EH (cell line): ENCODE results near the gene IRF2BPL.
A peak's percentile ranks its signal among the peaks of the same experiment; 100 is the strongest.

Experiments
- DNase-seq: peaks from one replicate; pipeline ENCODE4 v3.0.0-alpha.2; 2015; ENCODE audit warnings: low read depth

The IRF2BPL gene

DNA sequence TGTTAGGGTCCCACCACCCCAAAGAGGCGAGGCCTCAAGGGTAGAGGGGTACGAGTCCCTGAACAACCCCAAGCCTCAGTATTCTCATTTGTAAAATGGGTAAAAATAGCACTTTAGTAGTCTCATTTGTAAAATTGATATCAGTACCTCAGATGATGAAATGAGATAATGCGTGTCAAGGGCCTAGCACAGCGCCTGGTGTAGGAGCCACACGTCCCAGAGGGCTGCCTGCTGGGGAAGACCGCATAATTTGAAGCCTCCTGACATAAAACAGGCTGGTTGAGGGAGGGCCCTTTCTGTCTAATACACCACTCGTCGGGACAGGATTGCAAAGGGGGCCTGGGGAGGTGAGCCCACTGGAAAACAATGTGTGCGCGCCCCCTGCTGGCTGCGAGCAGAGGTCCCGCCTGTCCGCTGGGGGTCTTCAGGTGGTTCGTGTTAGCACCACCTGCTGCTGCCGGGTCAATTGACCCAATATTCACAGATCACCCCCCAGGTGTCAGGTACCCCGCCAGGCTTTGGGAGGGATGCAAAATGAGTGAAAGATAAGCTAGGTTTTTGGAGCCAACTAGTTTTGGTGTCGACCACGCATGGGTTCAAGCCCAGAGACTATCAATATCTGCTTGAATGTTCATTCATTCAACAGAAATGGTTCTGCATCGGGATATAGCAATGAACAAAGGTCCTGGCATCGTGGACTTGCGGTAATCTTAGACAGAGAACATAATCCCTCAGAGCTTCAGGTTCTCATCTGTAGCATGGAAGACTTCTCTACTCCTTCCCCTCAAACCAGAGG is 24.7 kb upstream of the IRF2BPL start:
- peak; percentile 74 for DNase-seq

- no peak for DNase-seq
These were observed 24.0 kb upstream of the IRF2BPL start for GRCh38 chr14:77052281-77053044.

DNA sequence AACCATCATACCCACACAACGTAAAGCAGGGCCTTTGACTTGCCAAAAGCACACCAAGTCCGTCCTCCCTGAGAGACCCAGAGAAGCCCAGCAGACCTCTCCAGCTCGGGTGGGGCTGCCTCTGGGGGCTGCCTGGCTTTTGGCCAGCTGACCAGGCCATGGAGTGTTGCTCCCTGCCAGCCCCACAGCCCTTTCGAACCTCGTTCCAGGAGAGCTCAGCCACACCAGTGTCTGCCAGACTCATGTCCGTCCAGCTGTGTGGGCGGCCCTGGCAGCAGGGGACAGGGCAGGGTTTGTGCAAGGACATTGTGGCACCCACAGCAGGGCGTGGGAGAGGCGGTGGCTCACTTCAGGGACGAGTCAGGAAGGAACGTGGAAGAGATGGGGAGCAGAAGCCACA is 22.6 kb upstream of the IRF2BPL start:
- DNase-seq = no peak

DNA sequence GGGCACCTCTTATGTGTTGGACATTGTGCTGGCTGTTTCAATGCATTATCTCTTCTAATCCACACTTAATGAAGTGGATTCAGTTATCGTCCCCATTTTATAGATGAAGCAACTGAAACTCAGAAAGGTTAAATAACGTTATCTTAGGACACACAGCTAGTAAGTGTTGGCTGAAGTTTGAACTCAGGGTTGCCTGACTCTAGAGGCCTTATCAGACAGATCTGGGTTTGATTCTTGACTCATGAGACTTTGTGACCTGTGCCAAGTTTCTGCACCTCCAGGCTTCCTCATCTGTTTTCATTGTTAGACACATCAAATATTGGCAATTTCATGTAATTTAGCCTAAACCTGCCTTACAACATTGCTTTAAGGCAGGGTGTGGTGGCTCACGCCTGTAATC is 18.2 kb upstream of the IRF2BPL start:
- peak; percentile 59 for DNase-seq

GRCh38 chr14:77045238-77046162 is 17.0 kb upstream of the IRF2BPL start:
- no peak for DNase-seq

- peak; percentile 64 for DNase-seq
These were observed 16.3 kb upstream of the IRF2BPL start for GRCh38 chr14:77044783-77045237.

- no peak for DNase-seq
These were observed 15.5 kb upstream of the IRF2BPL start for GRCh38 chr14:77043984-77044485.

- DNase-seq = peak; percentile 94
These were observed 14.9 kb upstream of the IRF2BPL start for GRCh38 chr14:77043177-77043983.

DNA sequence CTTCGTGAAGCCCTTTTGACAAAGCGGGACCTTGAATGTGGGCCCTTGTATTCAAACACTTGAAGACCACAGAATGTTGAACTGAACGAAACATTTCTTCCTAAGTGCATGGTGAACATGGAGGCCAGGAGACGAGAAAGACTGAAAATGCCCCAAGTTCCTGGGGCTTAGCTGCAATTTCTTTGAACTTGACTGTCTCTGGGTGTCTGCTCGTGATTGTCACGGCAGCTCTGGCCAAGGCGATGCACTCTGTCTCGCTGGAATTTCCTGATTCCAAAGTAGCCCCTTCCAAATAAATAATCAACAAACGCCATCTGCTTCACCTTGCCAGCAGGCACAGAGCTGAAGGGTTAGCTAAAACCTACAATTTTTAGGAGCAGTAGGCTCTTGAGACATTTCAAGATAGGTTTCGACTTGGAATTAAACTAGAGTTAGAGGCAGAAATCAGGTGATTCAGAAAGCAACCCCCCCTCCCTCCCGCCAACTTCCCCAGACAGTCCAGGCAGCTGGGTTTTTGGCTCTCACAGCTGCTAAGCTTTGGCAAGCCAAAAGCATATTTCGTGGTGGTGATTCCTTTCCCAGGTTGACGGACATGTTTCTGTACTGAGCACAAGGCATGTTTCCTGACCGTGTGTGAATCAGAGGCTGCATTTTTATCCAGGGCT is 13.5 kb upstream of the IRF2BPL start:
- DNase-seq = peak; percentile 94

DNA sequence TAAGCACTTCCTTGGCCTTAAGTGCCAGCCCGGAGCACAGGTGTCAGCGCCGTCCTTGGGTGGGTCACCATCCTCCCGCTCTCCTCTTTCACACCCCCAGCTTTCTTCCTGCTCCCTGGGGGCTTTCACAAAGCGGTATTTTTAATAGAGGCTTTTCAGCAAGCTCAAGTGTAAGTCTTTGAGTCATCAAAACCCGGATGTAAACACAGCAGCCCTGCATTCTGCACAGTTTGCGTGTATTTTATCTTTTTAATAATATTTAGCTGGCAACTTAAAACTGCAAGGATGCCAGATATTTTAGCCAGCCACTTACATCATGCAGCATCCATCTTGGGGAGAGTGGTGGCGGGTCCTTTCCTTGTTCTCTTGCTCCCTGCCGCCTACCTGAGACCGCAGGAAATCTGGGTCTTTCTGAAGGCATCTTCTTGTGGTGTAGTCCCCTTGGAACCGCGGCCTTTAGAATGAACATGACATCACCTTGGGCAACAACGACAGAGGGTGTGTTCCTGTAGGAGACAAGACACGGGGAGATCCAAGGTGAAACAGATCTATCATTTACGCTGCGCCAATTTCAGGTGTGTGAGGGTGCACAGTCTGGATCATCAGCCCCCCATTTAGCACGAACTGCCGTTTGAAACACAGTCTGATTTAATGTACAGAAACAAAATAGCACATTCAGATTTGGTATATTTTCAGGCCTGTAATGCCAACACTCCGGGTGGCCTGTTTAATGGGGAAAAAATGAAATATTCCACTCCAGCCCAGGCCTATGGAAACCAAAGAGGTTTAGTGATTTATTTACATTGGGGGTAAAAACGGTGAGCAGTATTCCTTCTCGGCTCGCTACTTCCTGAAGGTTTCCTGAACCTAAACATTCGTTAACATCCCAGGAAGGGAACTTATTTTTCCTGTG is 12.5 kb upstream of the IRF2BPL start:
- peak; percentile 89 for DNase-seq

DNA sequence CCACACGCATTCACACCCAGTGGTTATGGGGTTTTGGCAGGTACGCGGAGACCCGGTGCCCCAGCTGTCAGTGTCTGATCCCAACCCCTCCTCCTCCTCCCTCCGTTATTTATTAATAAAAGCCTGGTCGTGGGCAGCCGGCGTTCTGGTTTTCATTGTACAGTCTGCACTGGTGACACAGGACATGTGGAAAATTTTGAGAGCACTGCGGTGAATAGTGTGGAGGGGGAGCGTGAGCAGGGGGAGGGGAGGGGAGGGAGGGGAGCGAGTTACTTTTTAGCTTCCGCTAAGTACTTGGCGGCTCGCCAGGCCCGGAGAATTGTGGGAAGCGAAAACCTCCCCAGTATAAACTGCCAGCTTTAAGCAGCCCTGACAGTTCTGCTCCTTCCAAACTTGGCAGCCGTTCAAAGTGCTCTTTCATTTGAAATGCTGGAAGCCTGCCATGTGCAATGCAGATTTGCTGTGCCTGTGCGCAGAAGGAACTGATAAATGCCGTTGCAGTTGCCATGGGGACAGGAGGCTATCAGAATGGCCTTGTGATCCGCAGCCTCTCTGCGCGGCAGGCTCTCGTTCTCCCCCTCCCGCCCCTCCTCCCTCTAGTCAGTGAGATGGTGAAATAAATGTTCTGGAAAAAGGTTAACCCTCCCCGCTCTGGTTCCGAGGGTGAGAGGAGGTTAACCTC is 11.7 kb upstream of the IRF2BPL start:
- DNase-seq = peak; percentile 99

- DNase-seq = peak; percentile 69
These were observed 11.0 kb upstream of the IRF2BPL start for GRCh38 chr14:77039285-77040058.

GRCh38 chr14:77037938-77038568 is 9.5 kb upstream of the IRF2BPL start:
- peak; percentile 76 for DNase-seq

DNA sequence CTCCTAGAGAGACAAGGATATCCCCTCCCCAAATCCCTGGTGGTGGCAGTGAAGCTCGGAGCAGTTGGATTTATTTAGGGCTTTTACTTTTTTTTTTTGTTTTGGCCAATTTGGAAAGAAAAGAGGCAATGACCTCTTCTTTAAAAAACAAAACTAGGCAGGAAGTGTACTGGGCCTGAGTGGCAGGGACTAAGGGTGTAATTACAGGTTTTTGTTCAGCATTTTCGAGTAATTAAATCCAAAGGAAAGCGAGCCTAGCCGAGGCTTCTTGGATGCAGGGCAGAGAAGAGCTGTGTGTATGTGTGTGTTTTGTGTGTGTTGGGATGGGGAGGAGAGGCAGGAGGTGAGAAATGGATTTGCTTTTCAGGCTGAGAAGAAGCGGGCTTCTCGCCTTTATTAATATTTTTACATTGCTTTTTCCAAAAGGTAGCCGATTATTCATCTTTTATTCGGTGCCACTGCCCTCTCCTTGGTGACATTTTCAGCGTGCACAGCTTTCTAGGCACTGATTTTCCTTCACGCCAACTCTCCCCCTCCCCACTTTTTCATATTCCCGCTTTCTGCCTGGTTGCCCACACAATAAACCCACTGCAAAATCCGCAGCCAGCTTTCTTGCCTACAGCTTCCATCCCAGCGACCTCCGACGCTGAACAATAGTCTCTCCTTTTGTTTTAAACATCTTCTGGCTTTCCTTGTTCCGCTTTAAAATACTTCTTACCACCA is 8.9 kb upstream of the IRF2BPL start:
- no peak for DNase-seq

DNA sequence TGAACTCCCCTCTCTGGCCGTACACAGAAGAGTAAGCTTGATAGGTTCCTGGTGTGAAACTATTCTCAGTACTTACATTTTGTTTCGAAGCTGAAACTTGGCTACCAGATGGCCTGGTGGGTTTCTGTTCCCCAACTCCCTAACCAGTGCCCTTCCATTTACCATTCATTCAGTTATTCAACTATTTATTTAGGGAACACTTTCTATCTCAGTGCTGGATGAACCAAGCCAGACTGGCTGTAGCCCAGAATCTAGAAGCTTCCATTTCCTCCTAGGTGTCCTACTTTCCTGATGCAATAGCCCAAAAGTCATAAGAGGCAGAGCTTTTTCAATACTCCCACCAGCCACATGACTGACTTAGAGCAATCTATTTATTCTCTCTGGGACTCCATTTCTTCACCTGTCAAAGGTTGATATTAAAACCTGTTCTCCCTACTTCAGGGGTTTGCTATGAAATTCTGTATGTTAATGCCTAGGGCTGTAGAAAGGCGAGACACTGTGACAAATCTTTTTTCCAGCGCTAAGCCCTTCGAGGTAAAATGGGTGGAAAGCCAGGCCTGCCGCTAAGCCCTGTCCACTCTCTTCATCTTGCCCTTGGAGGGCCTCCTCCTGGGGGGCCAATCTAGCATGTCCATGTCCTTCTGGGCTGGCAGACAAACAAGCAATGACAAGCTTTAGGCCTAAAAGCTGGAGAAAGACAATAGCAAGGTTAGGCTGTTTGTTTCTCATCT is 8.1 kb upstream of the IRF2BPL start:
- DNase-seq = no peak

GRCh38 chr14:77035267-77035666 is 6.8 kb upstream of the IRF2BPL start:
- no peak for DNase-seq
